ENCODE data around the gene HACD2. TPM values are rescaled to one million over a fixed set of nuclear protein-coding genes. Genes with fewer than 3 reads are reported as not detected.
"Not testable (repeated sequence)": the region's sequence is repeated elsewhere in the genome, so short reads cannot be mapped to it uniquely, and the experiment has no call there.

Gene HACD2
- total RNA-seq, 1 donor from 2014 or later: 42.8 TPM

DNA sequence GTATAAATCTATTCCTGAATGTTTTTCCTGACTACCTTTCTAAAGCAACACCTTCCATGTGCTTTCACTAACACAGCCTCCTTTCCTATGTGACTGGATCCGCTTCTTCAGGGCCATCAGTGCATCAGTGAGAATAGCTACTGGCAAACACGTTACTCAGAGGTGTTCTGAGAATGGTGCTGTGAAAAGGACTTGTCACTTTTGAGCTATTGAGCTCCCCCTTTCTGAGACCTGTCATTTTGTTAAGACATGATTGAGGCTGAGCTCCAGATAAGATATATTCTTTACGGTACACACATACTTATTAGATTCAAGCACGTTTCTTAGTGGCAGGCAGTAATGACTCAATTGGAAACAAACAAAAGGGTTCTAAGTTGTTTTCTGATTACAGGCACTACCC is 90.9 kb downstream of the HACD2 start:
- Histone ChIP-seq H3K4me1 (no peaks in the 10 kb centered on the region), H3K36me3 (peaks cover 55% of the 10 kb centered on the region), H3K4me3 (no peak overlapping the region), H3K9me3 (no peaks in the 10 kb centered on the region), H3K27me3 (ENCODE audit: low read depth) (no peaks in the 10 kb centered on the region), H3K27ac (no peak overlapping the region)
- DNase-seq (no peak), ATAC-seq (no peak)
- TF ChIP-seq, protein P1, sequence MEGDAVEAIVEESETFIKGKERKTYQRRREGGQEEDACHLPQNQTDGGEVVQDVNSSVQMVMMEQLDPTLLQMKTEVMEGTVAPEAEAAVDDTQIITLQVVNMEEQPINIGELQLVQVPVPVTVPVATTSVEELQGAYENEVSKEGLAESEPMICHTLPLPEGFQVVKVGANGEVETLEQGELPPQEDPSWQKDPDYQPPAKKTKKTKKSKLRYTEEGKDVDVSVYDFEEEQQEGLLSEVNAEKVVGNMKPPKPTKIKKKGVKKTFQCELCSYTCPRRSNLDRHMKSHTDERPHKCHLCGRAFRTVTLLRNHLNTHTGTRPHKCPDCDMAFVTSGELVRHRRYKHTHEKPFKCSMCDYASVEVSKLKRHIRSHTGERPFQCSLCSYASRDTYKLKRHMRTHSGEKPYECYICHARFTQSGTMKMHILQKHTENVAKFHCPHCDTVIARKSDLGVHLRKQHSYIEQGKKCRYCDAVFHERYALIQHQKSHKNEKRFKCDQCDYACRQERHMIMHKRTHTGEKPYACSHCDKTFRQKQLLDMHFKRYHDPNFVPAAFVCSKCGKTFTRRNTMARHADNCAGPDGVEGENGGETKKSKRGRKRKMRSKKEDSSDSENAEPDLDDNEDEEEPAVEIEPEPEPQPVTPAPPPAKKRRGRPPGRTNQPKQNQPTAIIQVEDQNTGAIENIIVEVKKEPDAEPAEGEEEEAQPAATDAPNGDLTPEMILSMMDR (IDR thresholded peaks at IDR 0.05): no peak
- intact Hi-C loops (cut with DNase I): no loop called here

- Histone ChIP-seq H3K4me1 (no peaks in the 10 kb centered on the region), H3K27ac (no peak overlapping the region), H3K27me3 (ENCODE audit: low read depth) (no peaks in the 10 kb centered on the region), H3K4me3 (no peak overlapping the region), H3K36me3 (peaks cover 37% of the 10 kb centered on the region), H3K9me3 (no peaks in the 10 kb centered on the region)
- no peak for ATAC-seq
- no peak for DNase-seq
- intact Hi-C loops (cut with DNase I): no loop called here
- TF ChIP-seq, protein P1 (IDR thresholded peaks at IDR 0.05): no peak
Measured at GRCh38 chr3:123491966-123492587, 92.8 kb downstream of the HACD2 start.

GRCh38 chr3:123489400-123490004 is 95.4 kb downstream of the HACD2 start:
- TF ChIP-seq, protein P1 (IDR thresholded peaks at IDR 0.05): peak; percentile 84
- H3K4me3 ChIP-seq: no peak overlapping the region
- H3K9me3 ChIP-seq: no peaks in the 10 kb centered on the region
- H3K36me3 ChIP-seq: peaks cover 26% of the 10 kb centered on the region
- intact Hi-C loops (cut with DNase I): no loop called here
- ATAC-seq: peak; percentile 73 to 79
- H3K27ac ChIP-seq: no peak overlapping the region
- peak; percentile 59 for DNase-seq
- H3K27me3 ChIP-seq (ENCODE audit: low read depth): peaks cover 4% of the 10 kb centered on the region
- H3K4me1 ChIP-seq: no peaks in the 10 kb centered on the region

DNA sequence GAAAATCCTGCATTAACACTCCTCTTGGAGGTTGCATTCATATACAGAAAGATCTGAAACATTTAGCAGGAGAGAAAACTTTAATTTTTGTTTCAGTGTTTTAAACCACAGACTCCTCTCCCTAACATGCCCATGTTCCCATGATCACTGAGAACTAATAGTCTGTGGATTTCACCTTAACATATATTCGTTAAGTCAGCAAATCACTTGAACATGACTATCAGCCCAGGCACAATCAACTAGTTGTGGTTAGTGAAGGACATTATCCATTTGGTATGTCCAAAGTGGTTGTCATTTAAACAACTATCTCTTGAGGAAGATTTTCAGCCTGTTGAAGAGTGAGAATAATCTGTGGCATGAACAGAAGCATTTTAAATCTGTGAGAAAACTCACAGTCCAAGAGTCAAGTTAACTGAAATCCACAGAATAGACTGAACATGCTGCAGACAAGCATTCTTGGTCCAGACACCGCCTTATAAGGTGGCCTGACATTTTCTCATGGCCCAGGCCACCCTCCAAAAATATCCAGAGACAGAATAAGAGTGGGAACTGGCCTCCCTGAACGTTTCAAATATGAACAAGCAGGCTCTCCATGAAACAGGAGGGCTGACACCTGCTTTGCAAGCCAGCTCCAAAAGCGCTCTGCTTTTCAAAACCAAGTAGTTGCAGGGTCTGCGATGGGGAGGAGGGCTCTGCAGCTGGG is 96.1 kb downstream of the HACD2 start:
- no peaks in the 10 kb centered on the region for H3K4me1 ChIP-seq
- no peak overlapping the region for H3K4me3 ChIP-seq
- H3K36me3 ChIP-seq: peaks cover 19% of the 10 kb centered on the region
- DNase-seq (no peak), ATAC-seq (no peak)
- H3K27me3 ChIP-seq (ENCODE audit: low read depth): peaks cover 4% of the 10 kb centered on the region
- intact Hi-C loops (cut with DNase I): no loop called here
- H3K9me3 ChIP-seq: no peaks in the 10 kb centered on the region
- H3K27ac ChIP-seq: no peak overlapping the region
- TF ChIP-seq, protein P1 (IDR thresholded peaks at IDR 0.05): no peak

DNA sequence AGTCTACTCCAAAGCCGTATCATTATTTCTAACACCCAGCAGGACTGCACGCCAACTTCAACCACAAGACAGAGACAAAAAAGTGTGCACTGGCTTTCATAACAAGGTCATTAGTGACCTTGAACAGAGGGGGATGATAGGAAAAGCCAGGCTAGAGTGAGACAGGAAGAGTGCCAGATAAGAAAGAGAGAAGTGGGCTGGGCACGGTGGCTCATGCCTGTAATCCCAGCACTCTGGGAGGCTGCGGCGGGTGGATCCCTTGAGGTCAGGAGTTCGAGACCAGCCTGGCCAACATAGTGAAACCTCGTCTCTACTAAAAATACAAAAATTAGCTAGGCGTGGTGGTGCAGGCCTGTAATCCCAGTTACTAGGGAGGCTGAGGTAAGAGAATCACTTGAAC is 97.8 kb downstream of the HACD2 start:
- intact Hi-C loops (cut with DNase I); H3K27me3 ChIP-seq (ENCODE audit: low read depth); H3K4me1 ChIP-seq; DNase-seq; H3K27ac ChIP-seq; H3K4me3 ChIP-seq; H3K9me3 ChIP-seq; H3K36me3 ChIP-seq; ATAC-seq: not testable (repeated sequence)

- Histone ChIP-seq H3K27ac (no peak overlapping the region), H3K4me1 (no peaks in the 10 kb centered on the region), H3K4me3 (no peak overlapping the region), H3K27me3 (ENCODE audit: low read depth) (peaks cover 4% of the 10 kb centered on the region), H3K9me3 (no peaks in the 10 kb centered on the region), H3K36me3 (peaks cover 5% of the 10 kb centered on the region)
- DNase-seq (no peak), ATAC-seq (no peak)
- TF ChIP-seq, protein P1 (IDR thresholded peaks at IDR 0.05): no peak
- intact Hi-C loops (cut with DNase I): no loop called here
Measured at GRCh38 chr3:123486460-123486859, 98.4 kb downstream of the HACD2 start.
